ENCODE results near the gene HCN2. TPM values are rescaled to one million over a fixed set of nuclear protein-coding genes. Genes with fewer than 3 reads are reported as not detected.

The HCN2 gene
- total and polyA plus RNA-seq, 2 of the 13 experiments (the other 11 are each of a cell fraction or from before 2014, with no cell fraction given), result 0.01 TPM; not detected in 1

- TF ChIP-seq IRF9 (CRISPR knock-in tag; IDR thresholded peaks at IDR 0.05; ENCODE audit: borderline replicate concordance) (0 out of 2 replicates have a peak, but pooled peaks have one; percentile 23), ZNF577 (CRISPR knock-in tag; IDR thresholded peaks at IDR 0.05; ENCODE audit: borderline replicate concordance, low read depth) (0 out of 2 replicates have a peak, but pooled peaks have one; percentile 53), DMAP1 (CRISPR knock-in tag; IDR thresholded peaks at IDR 0.05) (peak; percentile 47; the same call in 1 of the 2 replicates), UBTF (CRISPR knock-in tag; IDR thresholded peaks at IDR 0.05) (peak; percentile 73), ZFAT (CRISPR knock-in tag; conservative IDR thresholded peaks at IDR 0.05) (no peak), SRSF9 (IDR thresholded peaks at IDR 0.05; ENCODE audit: borderline replicate concordance, insufficient read depth, low read depth, low read length, poor library complexity, severe bottlenecking) (no peak), ZSCAN30 (CRISPR knock-in tag; IDR thresholded peaks at IDR 0.05) (0 out of 2 replicates have a peak, but pooled peaks have one; percentile 16), TCF12 (IDR thresholded peaks at IDR 0.05) (no peak), TCF12 (CRISPR knock-in tag; IDR thresholded peaks at IDR 0.05) (no peak), POLR2A (IDR thresholded peaks at IDR 0.05; ENCODE audit: insufficient read depth in 1 of 2, low read depth in 2 of 2, low read length in 2 of 2) (peak; percentile 96 to 97), PRDM10 (CRISPR knock-in tag; IDR thresholded peaks at IDR 0.05; ENCODE audit: low read depth) (no peak), SIN3A (IDR thresholded peaks at IDR 0.05; ENCODE audit: borderline replicate concordance, low read depth, low read length) (peak; percentile 92; the same call in 1 of the 2 replicates), ZNF709 (CRISPR knock-in tag; IDR thresholded peaks at IDR 0.05) (peak; percentile 93), KDM3A (CRISPR knock-in tag; IDR thresholded peaks at IDR 0.05; ENCODE audit: low read depth) (peak; percentile 53; the same call in 1 of the 2 replicates), ZNF143 (CRISPR knock-in tag; IDR thresholded peaks at IDR 0.05) (peak; percentile 58), ZNF616 (CRISPR knock-in tag; IDR thresholded peaks at IDR 0.05; ENCODE audit: low read depth) (0 out of 2 replicates have a peak, but pooled peaks have one; percentile 46), ZNF451 (CRISPR knock-in tag; IDR thresholded peaks at IDR 0.05) (peak; percentile 68; the same call in 1 of the 2 replicates), POLR2AphosphoS2 (IDR thresholded peaks at IDR 0.05; ENCODE audit: low read depth, low read length) (0 out of 2 replicates have a peak, but pooled peaks have one; percentile 64), TEAD2 (CRISPR knock-in tag; IDR thresholded peaks at IDR 0.05) (0 out of 2 replicates have a peak, but pooled peaks have one; percentile 22), ZNF230 (CRISPR knock-in tag; IDR thresholded peaks at IDR 0.05) (no peak), MYC (CRISPR knock-in tag; IDR thresholded peaks at IDR 0.05; ENCODE audit: borderline replicate concordance) (peak; percentile 22; the same call in 1 of the 2 replicates), KLF16 (CRISPR knock-in tag; IDR thresholded peaks at IDR 0.05) (peak in 1 of 2 experiments; percentile 50; a peak in 2 of 4 replicates), ZNF678 (CRISPR knock-in tag; IDR thresholded peaks at IDR 0.05) (peak; percentile 35; the same call in 1 of the 2 replicates), NKX3-1 (CRISPR knock-in tag; IDR thresholded peaks at IDR 0.05) (peak; percentile 37; the same call in 1 of the 2 replicates)
Observed at GRCh38 chr19:572140-572742, 17.4 kb upstream of the HCN2 start, which contains the start of gene BSG (continued).

Data from HepG2 (cell line).